HuH-7.5 (cell line): ENCODE results near the gene DRC7.
"Not testable (repeated sequence)": the region's sequence is repeated elsewhere in the genome, so short reads cannot be mapped to it uniquely, and the experiment has no call there.

ENCODE experiments used
- DNase-seq: peaks from one replicate; pipeline ENCODE4 v3.0.0; 2011; ENCODE audit warnings: low spot score

The DRC7 gene

GRCh38 chr16:57762365-57763040, 67.9 kb downstream of the DRC7 start:
- no peak for DNase-seq

DNA sequence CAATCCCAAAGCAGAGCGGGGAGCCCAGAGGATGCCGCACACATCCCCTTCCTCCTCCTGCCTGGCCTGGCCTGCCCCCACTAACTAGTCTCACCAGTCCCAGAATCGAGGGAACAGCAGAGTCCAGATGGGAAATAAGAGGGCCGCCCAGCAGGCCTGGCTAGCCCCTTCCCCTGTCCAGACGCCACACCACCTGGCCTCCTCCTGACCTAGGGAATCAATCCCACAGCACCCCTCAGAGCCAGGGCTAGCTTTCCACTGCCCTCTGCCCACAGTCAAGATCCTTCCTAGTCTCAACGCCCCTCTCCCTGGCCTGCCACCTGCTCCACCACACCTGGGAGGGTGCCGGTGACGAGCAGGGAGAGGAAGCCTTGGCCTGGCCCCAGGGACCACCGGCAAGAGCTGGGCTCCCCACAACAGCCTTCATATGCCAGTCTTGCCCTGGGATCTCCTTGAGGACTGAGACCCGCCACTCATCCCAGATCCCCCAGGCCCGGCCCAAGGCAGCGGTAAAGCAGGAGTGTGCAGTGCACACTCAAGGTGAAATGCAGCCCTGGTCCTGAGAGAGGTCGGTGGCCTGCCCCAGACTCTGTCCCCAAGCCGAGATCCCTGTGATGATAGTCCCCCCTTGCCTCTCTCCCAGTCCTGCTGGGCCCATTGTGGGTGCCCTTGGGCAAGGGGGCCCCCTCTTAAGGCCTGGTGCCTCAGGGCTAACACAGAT, 68.8 kb downstream of the DRC7 start:
- no peak for DNase-seq

GRCh38 chr16:57764006-57764340, 69.4 kb downstream of the DRC7 start:
- DNase-seq = no peak

- no peak for DNase-seq
Observed at GRCh38 chr16:57764341-57765159, 69.9 kb downstream of the DRC7 start.

DNA sequence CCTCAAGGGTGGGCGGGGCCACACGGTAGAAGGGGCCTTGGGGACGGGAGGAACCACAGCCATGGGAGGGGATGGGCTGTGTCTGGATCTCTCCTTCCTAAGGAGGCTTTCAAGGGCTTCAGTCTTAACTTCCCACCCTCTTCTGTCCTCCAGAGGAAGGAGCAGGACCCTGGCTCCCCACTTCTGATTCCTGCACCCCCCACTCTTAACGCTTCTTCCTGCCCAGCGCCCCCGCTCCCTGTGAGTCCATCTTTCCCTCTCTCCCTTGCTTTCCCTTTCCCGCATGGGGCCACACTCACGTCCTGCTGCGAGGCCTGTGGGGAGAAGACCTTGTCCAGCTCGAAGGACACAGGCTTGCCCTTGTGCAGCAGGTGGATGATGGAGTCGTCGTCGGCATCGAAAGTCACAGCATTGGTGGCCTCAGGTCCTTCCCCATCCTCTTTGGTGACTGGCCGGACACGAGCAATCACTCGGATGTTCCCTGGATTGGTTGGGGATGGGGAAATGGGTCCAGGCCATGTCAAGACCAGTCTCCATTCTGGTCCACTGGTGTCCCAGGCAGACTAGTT, 70.6 kb downstream of the DRC7 start:
- no peak for DNase-seq

DNA sequence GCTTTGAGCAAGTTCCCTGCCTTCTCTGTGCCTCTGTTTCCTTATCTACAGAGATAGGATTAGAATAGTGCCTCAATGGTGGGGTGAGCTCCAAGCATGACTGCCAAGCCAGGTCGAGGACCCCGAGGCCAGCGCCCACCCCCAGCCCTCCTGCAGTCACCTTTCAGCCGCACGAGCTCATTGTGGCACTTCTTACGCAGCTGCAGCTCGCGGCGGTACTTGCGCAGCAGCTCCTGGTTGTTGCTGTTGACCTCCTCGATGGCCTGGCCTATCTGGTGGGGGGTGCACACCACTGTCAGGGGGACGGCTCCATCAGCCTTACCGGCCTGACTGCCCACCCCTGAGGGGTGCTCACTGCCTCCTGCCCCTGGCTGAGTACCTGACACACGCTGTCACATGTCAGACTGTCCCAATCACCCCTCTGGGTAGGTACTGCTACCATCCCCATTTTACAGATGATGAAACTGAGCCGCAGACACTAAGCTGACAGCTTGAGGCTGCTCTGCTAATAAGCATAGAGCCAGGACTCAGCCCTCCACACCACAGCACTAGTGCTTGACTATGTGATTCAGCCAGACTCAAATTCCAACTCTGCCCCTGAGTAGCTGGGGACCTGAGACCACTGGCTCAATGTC, 72.2 kb downstream of the DRC7 start:
- no peak for DNase-seq

- no peak for DNase-seq
Observed at GRCh38 chr16:57769541-57770145, 75.0 kb downstream of the DRC7 start.

GRCh38 chr16:57770361-57770760, 75.8 kb downstream of the DRC7 start:
- DNase-seq = no peak

GRCh38 chr16:57771141-57771785, 76.7 kb downstream of the DRC7 start:
- DNase-seq = no peak

- no peak for DNase-seq
Observed at GRCh38 chr16:57773019-57773418, 78.4 kb downstream of the DRC7 start.

GRCh38 chr16:57773655-57774295, 79.2 kb downstream of the DRC7 start:
- no peak for DNase-seq

- no peak for DNase-seq
Observed at GRCh38 chr16:57774705-57775285, 80.2 kb downstream of the DRC7 start.

DNA sequence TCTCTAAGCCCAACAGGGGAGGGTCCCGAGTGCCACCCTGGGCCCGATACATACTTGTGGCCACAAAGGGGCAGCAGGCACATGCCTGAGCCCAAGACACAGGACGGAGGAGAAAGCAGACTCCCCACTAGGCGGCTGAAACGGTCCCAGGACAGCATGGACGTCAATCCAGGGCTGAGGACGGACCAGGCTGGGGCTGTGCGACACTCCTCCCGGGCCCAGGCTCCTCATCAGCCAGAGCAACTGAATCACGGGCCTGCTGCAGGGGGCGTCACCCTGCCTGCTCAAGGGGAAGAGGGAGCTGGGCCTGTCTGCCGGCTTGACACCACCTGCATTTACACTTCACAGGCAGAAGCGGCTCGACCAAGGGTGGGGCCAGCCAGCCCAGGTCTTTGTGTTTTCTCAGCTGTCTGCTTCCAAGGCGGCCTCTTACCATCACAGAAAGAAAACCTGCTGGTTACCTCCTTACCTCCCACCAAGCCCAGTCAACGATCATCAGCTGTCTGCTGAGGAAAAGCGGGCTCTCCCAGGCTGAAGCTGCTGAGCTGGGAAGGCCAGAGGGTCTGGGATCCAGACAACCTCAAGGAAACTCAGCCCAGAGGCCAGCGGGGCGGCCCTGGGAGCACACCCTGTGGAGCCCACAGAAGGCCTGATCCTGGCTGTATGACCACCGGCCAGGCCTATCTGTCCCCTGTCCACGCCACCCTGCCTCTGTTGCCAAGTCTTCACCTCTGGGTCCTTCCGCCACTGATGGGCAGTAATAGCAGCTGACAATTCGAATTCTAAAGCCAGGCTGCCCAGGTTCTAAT, 81.3 kb downstream of the DRC7 start:
- DNase-seq = no peak

- DNase-seq = no peak
Observed at GRCh38 chr16:57778658-57779057, 84.1 kb downstream of the DRC7 start.

DNA sequence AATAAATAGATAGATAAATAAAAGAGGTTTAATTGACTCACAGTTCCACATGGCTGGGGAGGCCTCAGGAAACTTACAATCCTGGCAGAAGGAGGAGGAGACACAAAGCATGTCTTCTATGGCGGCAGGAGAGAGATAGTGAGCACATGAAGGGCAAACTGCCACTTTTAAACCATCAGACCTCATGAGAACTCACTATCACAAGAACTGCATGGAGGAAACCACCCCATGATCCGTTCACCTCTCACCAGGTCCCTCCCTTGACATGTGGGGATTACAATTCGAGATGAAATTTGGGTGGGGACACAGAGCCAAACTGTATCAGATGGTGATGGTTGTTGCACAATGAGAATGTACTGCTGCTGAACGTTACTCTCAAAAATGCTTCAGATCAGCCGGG, 85.2 kb downstream of the DRC7 start:
- not testable (repeated sequence) for DNase-seq

- DNase-seq = no peak
Observed at GRCh38 chr16:57781349-57781740, 86.7 kb downstream of the DRC7 start.
